GM21723 (cell line): ENCODE results near the gene RILPL2.
"Not testable (repeated sequence)": the region's sequence is repeated elsewhere in the genome, so short reads cannot be mapped to it uniquely, and the experiment has no call there.

ENCODE experiments used
- ATAC-seq: cut with Tn5 transposase; IDR thresholded peaks from one replicate; pipeline ENCODE4 v1.9.1; 2021; ENCODE audit warnings: mild to moderate bottlenecking, moderate library complexity; ENCODE audit not compliant: unreplicated experiment

RILPL2 gene

DNA sequence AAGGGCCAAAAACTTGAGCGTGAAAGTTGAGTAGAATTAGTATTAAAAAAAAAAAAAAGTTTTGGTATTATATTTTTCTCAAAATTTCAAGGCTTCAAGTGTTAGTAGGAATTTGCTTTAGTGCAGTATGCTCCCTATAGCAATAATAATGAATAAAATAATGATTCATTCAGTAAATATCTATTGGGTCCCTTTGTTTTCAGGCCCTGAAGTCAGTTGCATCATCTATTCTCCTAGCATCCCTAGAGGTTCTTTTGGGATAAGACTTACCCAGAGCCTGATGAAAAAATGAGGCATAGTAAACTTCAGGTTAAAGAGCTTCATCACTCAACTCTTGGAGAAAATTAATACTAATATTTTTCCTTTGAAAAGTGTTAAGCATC lies 51.5 kb downstream of the RILPL2 start:
- ATAC-seq: no peak

DNA sequence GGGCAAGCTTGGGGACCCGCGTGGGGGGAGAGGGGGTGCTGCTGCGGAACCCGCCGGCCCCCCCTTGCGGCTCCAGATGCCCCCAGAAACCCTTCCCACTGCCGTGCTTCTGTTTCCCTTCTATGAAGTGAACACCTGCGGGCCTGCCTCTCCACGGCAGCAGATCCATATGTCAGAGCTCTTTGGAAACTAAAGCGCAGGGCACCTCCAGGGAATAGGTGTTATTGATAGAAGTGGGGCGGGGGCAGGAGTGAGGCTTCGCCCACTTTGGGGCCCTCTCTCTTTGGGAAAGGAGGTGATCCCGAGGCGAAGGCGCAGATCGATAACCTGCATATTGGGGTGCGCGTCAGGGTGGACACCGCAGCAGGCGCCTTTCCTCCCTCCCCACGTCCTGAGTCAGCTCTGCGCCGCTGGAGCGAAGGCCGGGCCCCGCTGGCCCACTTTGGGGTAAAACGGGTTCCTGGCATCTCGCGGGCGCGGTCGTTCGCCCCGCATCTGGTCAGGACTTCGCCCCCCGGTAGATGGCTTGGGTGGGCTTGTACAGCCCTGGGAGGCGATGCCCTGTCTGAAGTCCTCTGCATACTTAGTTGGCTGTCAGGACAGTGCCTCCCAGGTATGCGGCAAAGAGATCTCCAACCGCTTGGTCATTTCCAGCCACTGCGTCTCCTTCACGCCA lies 52.0 kb downstream of the RILPL2 start:
- ATAC-seq: no peak

GRCh38 chr12:123382684-123383083 lies 53.8 kb downstream of the RILPL2 start:
- no peak for ATAC-seq

GRCh38 chr12:123379391-123379790 lies 57.1 kb downstream of the RILPL2 start:
- ATAC-seq: no peak

DNA sequence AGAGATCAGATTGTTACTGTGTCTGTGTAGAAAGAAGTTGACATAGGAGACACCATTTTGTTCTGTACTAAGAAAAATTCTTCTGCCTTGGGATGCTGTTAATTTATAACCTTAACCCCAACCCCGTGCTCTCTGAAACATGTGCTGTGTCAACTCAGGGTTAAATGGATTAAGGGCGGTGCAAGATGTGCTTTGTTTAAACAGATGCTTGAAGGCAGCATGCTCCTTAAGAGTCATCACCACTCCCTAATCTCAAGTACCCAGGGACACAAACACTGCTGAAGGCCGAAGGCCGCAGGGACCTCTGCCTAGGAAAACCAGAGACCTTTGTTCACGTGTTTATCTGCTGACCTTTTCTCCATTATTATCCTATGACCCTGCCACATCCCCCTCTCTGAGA lies 64.1 kb downstream of the RILPL2 start:
- not testable (repeated sequence) for ATAC-seq

DNA sequence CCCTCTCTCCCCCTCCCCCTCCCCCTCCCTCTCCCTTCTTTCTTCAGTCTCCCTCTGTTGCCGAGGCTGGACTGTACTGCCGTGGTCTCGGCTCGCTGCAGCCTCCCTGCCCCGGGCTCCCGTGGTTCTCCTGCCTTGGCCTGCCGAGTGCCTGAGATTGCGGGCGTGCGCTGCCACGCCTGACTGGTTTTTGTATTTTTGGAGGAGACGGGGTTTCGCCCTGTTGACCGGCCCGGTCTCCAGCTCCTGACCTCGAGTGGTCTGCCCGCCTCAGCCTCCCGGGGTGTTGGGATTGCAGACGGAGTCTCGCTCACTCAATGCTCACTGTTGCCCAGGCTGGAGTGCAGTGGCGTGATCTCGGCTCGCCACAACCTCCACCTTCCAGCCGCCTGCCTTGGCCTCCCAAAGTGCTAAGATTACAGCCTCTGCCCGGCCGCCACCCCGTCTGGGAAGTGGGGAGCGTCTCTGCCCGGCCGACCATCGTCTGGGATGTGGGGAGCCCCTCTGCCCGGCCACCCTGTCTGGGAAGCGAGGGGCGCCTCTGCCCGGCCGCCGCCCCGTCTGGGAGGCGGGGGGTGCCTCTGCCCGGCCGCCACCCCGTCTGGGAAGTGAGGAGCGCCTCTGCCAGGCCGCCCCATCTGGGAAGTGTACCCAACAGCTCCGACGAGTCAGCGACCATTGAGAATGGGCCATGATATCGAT lies 64.7 kb downstream of the RILPL2 start:
- not testable (repeated sequence) for ATAC-seq

DNA sequence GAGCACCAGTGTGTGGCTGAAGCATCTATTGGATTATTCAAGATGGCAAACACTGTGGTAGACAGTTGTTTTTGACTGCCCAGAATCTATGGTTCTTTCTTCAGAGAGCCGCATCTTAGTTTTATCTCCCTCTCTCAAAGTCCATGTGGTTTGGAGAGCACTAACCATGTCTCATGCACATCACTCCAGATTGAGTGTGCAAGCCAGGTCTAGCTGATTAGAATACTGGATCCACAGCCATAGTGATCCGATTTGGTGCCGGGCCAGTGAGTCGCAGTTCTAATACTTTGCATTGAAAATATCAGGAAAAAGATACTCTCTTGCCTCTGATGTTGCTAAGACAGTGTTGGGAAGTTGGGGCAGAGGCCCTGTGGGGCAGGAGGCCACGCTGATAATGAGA lies 67.3 kb downstream of the RILPL2 start:
- ATAC-seq: no peak

- ATAC-seq: not testable (repeated sequence)
Measured at GRCh38 chr12:123368431-123368830, 68.1 kb downstream of the RILPL2 start.

DNA sequence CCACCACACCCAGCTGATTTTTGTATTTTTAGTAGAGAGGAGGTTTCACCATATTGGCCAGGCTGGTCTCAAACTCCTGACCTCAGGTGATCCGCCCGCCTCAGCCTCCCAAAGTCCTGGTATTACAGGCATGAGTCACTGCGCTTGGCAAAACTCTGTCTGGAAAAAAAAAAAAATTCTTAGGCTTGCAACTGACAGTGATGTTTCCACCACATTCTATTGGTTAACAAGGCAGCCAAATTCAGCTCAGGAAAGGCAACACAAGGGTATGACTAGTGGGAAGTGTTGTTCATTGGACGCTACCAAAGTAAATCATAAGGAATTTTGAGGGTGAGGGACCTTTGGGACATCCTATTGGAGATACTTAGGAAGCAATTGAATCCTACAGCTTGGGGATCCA lies 69.0 kb downstream of the RILPL2 start:
- no peak for ATAC-seq
